ENCODE measurements around the gene INO80D. TPM values are rescaled to one million over a fixed set of nuclear protein-coding genes. Genes with fewer than 3 reads are reported as not detected.
"Not testable (repeated sequence)": the region's sequence is repeated elsewhere in the genome, so short reads cannot be mapped to it uniquely, and the experiment has no call there.

The INO80D gene
- total RNA-seq, 3 donors from 2014 or later, result 16.3 to 29.9 (median 19.3) TPM

GRCh38 chr2:205982776-205983327 is 103.1 kb downstream of the INO80D start:
- TF ChIP-seq CTCF (IDR thresholded peaks at IDR 0.05) (no peak), POLR2A (IDR thresholded peaks at IDR 0.05) (no peak)
- intact Hi-C loops (cut with DNase I; ENCODE audit: low total_unique reads), result no loop called here
- DNase-seq (ENCODE audit: low spot score in 2 of 2), result no peak

GRCh38 chr2:205978728-205979127 is 107.2 kb downstream of the INO80D start:
- DNase-seq (ENCODE audit: low spot score in 2 of 2); H3K27ac ChIP-seq; H3K27me3 ChIP-seq; H3K9me3 ChIP-seq; H3K36me3 ChIP-seq; intact Hi-C loops (cut with DNase I; ENCODE audit: low total_unique reads); H3K4me3 ChIP-seq; H3K4me1 ChIP-seq: not testable (repeated sequence)

More at GRCh38 chr2:205982776-205983327, 103.1 kb downstream of the INO80D start:
- no peak overlapping the region for H3K27ac ChIP-seq
- H3K36me3 ChIP-seq, result no peaks in the 10 kb centered on the region
- H3K4me3 ChIP-seq, result no peak overlapping the region
- no peaks in the 10 kb centered on the region for H3K4me1 ChIP-seq
- H3K9me3 ChIP-seq, result no peaks in the 10 kb centered on the region
- no peaks in the 10 kb centered on the region for H3K27me3 ChIP-seq

GRCh38 chr2:205977699-205978098 is 108.3 kb downstream of the INO80D start:
- DNase-seq (ENCODE audit: low spot score in 2 of 2); H3K27me3 ChIP-seq; H3K4me1 ChIP-seq; H3K9me3 ChIP-seq; H3K4me3 ChIP-seq; intact Hi-C loops (cut with DNase I; ENCODE audit: low total_unique reads); H3K27ac ChIP-seq; H3K36me3 ChIP-seq: not testable (repeated sequence)

GRCh38 chr2:205976934-205977659 is 108.9 kb downstream of the INO80D start:
- H3K4me1 ChIP-seq; H3K4me3 ChIP-seq; H3K27ac ChIP-seq; DNase-seq (ENCODE audit: low spot score in 2 of 2); intact Hi-C loops (cut with DNase I; ENCODE audit: low total_unique reads); H3K9me3 ChIP-seq; H3K36me3 ChIP-seq; H3K27me3 ChIP-seq: not testable (repeated sequence)

- no peak for DNase-seq (ENCODE audit: low spot score in 2 of 2)
- H3K27ac ChIP-seq, result no peak overlapping the region
- H3K36me3 ChIP-seq, result no peaks in the 10 kb centered on the region
- intact Hi-C loops (cut with DNase I; ENCODE audit: low total_unique reads), result no loop called here
- H3K27me3 ChIP-seq, result no peaks in the 10 kb centered on the region
- H3K4me1 ChIP-seq, result no peaks in the 10 kb centered on the region
- no peaks in the 10 kb centered on the region for H3K9me3 ChIP-seq
- H3K4me3 ChIP-seq, result no peak overlapping the region
- TF ChIP-seq POLR2AphosphoS5 (IDR thresholded peaks at IDR 0.05), result no peak
- no peak for TF ChIP-seq POLR2A (IDR thresholded peaks at IDR 0.05)
These were observed 109.7 kb downstream of the INO80D start for GRCh38 chr2:205976120-205976814.

GRCh38 chr2:205975082-205975949 is 110.7 kb downstream of the INO80D start:
- H3K27me3 ChIP-seq, result no peaks in the 10 kb centered on the region
- intact Hi-C loops (cut with DNase I; ENCODE audit: low total_unique reads), result no loop called here
- H3K27ac ChIP-seq, result no peak overlapping the region
- H3K4me3 ChIP-seq, result no peak overlapping the region
- TF ChIP-seq CTCF (IDR thresholded peaks at IDR 0.05) (no peak), POLR2AphosphoS5 (IDR thresholded peaks at IDR 0.05) (no peak)
- H3K4me1 ChIP-seq, result no peaks in the 10 kb centered on the region
- no peaks in the 10 kb centered on the region for H3K36me3 ChIP-seq
- no peak for DNase-seq (ENCODE audit: low spot score in 2 of 2)
- no peaks in the 10 kb centered on the region for H3K9me3 ChIP-seq

Data from breast epithelium (tissue), 4 donors.